UCSD-AML1 (cell line): Measurements from ENCODE around the gene CDK11B.
A peak's percentile ranks its signal among the peaks of the same experiment; 100 is the strongest.

Source experiments
- DNase-seq: peaks from one replicate; lab custom pipeline; 2025; ENCODE audit not compliant: unreplicated experiment; lab: John Stamatoyannopoulos, UW

CDK11B gene

GRCh38 chr1:1628754-1629429 lies 29.9 kb downstream of the CDK11B start:
- no peak for DNase-seq

- DNase-seq = no peak
Measured at GRCh38 chr1:1627829-1628753, 30.7 kb downstream of the CDK11B start.

- DNase-seq = no peak
Measured at GRCh38 chr1:1627261-1627828, 31.5 kb downstream of the CDK11B start.

- DNase-seq = no peak
Measured at GRCh38 chr1:1626207-1627141, 32.3 kb downstream of the CDK11B start.

GRCh38 chr1:1625824-1626206 lies 33.0 kb downstream of the CDK11B start:
- DNase-seq = no peak

- no peak for DNase-seq
Measured at GRCh38 chr1:1625404-1625775, 33.4 kb downstream of the CDK11B start.

GRCh38 chr1:1624443-1625403 lies 34.1 kb downstream of the CDK11B start:
- no peak for DNase-seq

GRCh38 chr1:1623631-1624442 lies 35.0 kb downstream of the CDK11B start:
- no peak for DNase-seq

- DNase-seq = no peak
Measured at GRCh38 chr1:1623181-1623630, 35.6 kb downstream of the CDK11B start.

- no peak for DNase-seq
Measured at GRCh38 chr1:1622788-1623094, 36.1 kb downstream of the CDK11B start.

GRCh38 chr1:1622010-1622787 lies 36.6 kb downstream of the CDK11B start:
- DNase-seq = no peak

- no peak for DNase-seq
Measured at GRCh38 chr1:1621173-1622009, 37.4 kb downstream of the CDK11B start.

GRCh38 chr1:1620433-1621139 lies 38.2 kb downstream of the CDK11B start:
- no peak for DNase-seq

GRCh38 chr1:1619917-1620361 lies 38.9 kb downstream of the CDK11B start:
- DNase-seq = peak; percentile 33

- DNase-seq = no peak
Measured at GRCh38 chr1:1618396-1619068, 40.3 kb downstream of the CDK11B start.

GRCh38 chr1:1617925-1618324 lies 40.9 kb downstream of the CDK11B start:
- no peak for DNase-seq
